ENCODE results near the gene EFNB1. TPM values are rescaled to one million over a fixed set of nuclear protein-coding genes. Genes with fewer than 3 reads are reported as not detected.

Gene EFNB1
- polyA plus RNA-seq, 10 donors: 32.0 to 56.5 (median 42.0) TPM

DNA sequence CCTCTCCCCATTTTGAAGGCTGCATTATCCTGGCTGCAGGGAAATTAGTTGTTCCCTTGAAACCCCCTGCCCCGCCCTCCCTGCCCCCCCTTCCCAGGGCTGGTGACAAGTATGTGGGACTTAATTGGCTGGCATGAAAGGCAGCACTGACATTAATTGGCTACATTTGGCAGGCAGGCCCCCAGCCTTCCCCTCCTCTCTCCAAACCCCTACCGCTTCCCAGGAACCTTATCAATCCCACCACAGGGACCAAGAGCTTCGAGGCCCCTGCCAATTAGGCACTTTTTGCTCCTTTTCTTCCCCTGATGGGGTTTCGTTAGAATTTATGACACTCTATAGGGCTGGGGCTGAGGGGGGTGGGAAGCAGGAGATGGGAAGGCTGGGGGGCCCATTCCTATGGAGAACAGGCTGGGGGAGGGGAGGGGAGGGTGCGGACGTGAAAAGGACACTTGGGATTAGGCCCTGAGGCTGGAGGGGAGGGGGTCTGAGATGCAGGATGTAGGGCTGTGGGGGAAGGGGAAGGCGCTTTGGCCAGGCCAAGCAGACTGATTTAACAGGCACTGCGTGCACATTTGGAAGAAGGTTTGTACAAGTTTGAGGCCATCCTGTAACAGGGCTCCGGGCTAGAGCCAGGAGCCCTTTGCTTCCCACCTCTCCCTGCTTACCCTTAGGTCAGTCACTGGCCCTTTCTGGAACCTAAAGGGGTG lies 52.2 kb downstream of the EFNB1 start:
- DNase-seq: peak in 1 of 3 donors; percentile 35

DNA sequence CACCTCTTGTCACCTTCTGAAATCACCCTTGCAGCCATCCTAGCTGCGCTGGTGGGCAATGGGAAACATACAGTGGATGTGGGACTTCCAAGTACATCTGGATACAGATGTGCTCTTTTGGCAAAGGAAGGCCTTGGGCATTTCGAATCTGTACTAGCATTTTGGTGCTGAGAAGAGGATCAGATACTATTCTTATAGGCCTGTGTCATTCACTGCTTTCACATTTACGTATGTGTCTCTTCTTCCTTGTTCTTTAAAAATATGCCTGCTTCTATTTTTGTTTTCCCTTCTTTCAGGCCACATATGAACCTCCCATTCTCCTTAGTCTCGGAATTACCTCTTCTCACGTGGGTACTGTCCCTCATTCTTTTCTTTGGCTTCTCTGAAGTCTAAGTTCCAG lies 53.1 kb downstream of the EFNB1 start:
- DNase-seq: no peak

DNA sequence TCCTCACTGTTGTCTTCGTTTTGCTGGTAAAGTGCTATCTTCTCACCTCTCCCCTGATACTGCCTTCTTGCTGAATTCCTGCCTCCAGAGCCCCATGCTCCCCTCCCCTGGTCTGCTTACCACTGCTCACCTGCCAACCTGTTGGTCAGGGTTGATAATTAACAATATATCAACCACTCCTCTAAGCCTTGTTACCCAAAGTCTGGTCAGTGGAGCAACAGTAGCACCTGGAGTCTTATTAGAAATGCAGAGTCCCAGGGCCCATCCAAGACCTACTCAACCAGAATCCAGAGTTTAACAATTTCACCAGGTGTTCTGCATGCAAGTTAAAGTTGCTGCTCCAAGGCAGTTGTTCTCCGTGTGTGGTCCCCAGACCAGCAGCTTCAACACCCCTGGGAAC lies 55.0 kb downstream of the EFNB1 start:
- no peak for DNase-seq

DNA sequence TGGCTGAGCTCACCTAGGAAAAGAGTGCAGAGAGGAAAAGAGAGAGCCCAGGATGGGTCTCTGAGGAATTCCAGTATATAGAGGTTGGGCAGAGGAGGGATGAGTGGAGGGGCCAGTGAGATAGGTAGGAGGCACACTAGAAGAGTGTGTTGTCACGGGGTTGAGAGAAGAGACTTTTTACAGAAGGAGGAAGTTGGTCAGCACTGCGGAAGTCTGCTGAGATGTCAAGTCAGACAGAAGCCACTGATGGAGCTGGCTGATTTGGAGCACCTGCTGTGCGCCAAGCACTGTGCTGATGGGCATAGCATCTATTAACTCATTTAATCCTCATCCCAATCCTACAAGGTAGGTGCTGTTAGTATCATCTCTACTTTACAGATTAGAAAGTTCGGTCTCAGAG lies 60.4 kb downstream of the EFNB1 start:
- no peak for DNase-seq

Other genes with a start within 250 kb of the EFNB1 start
- gene STARD8, start 181.4 kb upstream of the EFNB1 start, polyA plus RNA-seq (ENCODE audit: insufficient read length in 10 of 10): 10 to 100 TPM; 12.4 to 21.3 (median 18.2) TPM

Measured in muscle of back (tissue), 11 donors.